GM18870 (cell line): ENCODE measurements around the gene FMN2.
"Not testable (repeated sequence)": the region's sequence is repeated elsewhere in the genome, so short reads cannot be mapped to it uniquely, and the experiment has no call there.

Experiments
- ATAC-seq: cut with Tn5 transposase; IDR thresholded peaks from one replicate; pipeline ENCODE4 v1.9.1; 2021; ENCODE audit warnings: moderate library complexity; ENCODE audit not compliant: unreplicated experiment

Gene FMN2

GRCh38 chr1:240244968-240245628 lies 153.4 kb downstream of the FMN2 start:
- ATAC-seq: no peak

DNA sequence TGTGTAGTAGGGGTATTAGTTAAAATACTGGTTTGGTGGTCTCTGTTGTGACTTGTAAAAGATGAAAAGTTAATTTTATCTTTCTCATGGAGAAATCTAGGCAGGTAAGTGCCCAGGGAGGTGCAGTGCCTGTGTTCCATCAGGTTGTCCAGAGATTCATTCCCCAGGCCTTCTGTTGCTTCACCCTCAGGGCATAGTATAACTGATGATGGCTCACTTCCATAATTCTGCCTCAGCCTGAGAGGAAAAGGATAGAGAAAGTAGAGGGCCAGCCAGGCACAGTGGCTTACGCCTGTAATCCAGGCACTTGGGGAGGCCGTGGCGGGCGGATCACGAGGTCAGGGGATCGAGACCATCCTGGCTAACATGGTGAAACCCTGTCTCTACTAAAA lies 153.9 kb downstream of the FMN2 start:
- no peak for ATAC-seq

- no peak for ATAC-seq
Measured at GRCh38 chr1:240247899-240248298, 156.2 kb downstream of the FMN2 start.

GRCh38 chr1:240254006-240254405 lies 162.3 kb downstream of the FMN2 start:
- ATAC-seq: no peak

DNA sequence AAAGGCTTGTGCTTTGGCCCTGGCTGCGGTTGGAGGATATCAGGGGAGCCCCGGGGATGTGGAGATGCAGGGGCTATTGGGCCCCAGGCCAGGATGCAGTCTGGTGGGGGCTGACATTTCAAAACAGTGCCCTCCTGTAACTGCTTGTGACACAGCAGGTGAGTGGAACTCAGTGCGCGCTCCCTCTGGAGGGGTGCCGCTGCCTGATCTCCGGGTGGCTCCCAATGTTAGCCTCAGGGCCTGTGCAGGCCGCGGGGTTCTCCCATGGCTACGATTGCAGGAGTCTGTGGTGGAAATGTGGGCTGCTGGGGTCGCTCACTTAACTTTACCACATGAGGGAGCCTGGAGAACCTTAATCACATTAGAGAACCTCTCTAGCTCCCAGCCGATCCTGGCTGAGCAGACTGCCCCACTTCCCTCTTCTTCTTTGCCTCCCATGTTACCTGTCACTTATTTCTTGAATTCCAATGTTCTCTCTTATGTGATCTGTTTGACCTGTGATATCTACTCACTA lies 163.2 kb downstream of the FMN2 start:
- ATAC-seq: no peak

DNA sequence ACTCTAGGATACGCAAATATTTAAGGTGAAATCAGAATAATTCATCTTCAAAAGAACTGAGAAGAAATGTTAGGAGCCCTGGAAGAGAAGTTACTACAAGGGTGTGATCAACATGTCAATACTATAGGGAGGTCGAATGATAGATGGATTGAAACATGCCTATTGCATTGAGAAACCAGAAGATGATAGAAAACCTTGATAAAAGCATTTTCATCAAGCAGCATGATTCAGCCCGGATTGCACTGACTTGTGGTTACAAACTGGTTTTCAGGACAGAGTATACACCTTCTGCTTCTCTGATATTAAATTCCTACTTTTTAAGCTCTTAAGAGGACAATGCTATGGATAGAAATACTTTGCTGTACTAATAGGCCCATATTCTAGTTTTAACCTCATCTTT lies 164.2 kb downstream of the FMN2 start:
- ATAC-seq: no peak

GRCh38 chr1:240256836-240257503 lies 165.3 kb downstream of the FMN2 start:
- ATAC-seq: no peak

GRCh38 chr1:240258910-240259309 lies 167.2 kb downstream of the FMN2 start:
- ATAC-seq: no peak

- ATAC-seq: not testable (repeated sequence)
Measured at GRCh38 chr1:240264494-240264893, 172.8 kb downstream of the FMN2 start.

DNA sequence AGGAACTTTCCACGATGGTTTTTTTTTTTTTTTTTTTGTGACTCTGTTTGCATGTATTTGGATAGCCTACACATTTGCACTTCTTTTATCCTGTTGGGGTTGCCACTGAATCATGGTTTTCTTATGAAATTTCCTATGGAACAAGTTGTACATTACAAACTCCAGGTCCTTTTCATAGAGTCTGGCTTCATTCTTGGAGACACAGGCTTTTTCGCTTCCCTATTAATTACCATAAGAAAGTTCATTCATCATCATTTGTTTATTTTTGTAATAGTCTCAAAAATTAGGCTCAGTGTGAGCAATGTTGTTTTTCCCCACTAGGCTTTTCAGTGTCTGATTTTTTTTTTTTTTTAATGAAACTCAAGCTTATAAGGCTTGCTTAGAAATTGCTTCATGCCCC lies 179.4 kb downstream of the FMN2 start:
- no peak for ATAC-seq

- ATAC-seq: no peak
Measured at GRCh38 chr1:240274569-240274968, 182.9 kb downstream of the FMN2 start.

DNA sequence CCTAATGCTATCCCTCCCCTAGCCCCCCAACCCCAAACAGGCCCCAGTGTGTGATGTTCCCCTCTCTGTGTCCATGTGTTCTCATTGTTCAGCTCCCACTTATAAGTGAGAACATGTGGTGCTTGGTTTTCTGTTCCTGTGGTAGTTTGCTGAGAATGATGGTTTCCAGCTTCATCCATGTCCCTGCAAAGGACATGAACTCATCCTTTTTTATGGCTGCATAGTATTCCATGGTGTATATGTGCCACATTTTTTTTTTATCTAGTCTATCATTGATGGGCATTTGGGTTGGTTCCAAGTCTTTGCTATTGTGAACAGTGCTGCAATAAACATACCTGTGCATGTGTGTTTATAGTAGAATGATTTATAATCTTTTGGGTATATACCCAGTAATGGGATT lies 183.5 kb downstream of the FMN2 start:
- not testable (repeated sequence) for ATAC-seq

DNA sequence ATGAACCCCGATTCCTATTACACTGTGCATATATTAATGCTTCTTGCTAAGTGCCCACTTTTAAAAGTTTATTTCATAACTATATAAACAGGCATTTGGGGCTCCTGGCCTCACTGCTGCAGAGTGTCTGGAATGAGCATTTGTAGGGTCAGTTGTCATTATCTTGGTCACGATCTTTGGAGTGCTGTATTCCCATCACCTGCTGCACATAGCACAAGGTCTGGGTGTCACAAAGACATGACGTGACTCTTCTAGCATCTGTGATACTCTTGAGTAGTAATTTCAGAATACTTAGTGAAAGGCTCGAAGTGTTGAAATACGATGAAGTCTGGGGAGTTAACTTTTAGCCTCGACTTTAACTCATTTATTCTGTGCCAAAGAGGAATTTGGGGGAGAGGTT lies 186.4 kb downstream of the FMN2 start:
- ATAC-seq: no peak

GRCh38 chr1:240280560-240281322 lies 189.1 kb downstream of the FMN2 start:
- ATAC-seq: no peak

DNA sequence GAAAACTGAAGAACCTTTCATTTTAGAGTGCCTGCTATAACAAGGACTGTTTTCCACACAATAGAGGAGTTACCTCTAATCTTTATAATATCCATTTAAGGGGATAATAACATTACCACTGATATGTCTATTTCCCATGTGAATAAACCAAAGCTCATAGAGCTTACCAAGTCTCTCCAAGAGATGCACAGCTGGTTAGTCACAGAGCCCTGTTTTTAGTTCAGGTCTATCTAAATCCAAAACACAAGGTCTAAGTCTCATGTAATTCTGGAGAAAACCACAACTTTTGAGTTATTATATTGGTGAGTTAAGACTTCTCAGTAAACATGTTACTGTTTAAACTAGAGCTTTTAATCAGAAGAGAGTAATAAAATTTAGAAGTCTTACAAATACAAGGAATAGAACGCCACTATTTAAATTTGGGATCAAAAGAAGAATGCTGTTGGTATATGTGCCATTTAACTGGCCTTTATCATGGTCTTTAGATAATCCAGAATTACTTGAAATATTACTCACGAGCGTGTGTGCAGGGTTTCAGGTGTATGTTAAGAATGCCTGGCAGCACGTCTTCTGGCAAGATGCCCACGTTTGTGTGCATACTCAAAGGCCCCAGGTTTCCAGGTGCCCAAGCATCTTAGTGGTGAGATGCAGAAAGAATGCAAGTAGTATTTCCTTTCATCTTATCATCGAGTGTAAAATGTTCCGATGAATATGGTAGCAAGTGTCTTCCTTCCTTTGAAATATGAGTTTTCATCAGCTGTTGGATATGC lies 190.6 kb downstream of the FMN2 start:
- no peak for ATAC-seq

DNA sequence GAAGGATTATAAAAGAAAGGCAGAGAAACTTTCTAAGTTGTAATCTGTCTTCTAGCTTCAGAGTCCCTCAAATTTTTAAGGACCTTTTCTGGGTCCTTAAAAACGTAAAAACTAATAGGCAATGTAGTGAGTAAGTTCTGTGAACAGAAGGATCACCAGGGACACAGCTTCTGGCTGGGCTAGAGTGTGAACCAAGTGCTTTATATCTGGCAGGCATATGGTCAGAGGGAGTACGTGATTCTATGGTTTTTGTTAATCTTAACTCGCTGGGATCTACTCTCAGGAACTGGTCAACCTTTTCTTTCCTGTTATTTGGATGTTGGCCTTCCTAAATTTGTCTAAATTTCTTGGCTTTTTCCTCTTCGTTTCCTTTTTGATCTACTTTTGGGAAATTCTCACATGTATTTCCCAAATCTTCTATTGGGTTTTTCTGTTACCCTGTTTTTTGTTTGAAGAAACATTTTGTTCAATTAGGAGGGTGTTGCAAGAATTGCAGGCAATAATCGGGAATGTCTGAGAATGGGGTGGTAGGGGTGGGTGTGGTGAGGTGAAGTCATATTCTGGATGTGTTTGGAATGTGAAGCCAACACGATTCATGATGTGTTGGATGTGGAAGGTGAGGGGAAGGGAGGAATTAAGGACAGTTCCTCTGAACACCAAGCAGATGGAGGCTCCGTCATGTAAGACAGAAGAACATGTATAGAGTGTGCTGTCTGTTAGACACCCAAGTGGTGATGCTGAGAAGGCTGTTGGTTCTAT lies 193.2 kb downstream of the FMN2 start:
- no peak for ATAC-seq

DNA sequence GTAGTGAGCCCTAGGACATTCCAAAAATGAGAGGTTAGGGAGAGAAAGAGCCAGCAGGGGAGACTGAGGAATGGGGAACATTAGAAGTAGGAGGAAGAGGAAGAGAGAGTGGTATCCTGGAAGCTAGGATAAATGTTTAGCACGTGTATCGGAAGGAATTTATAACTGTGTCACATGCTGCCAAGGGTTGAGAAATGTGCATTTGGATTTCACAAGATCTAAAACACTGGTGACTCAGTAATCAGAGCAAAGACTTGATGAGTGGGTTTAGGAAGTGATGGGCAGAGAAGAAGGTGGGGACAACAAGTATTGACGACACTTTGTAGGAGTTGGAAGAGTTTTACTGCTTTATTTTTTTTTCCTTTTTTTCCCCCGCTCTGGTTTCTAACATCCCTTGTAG lies 193.9 kb downstream of the FMN2 start:
- ATAC-seq: no peak

- ATAC-seq: no peak
Measured at GRCh38 chr1:240287722-240288121, 196.0 kb downstream of the FMN2 start.

DNA sequence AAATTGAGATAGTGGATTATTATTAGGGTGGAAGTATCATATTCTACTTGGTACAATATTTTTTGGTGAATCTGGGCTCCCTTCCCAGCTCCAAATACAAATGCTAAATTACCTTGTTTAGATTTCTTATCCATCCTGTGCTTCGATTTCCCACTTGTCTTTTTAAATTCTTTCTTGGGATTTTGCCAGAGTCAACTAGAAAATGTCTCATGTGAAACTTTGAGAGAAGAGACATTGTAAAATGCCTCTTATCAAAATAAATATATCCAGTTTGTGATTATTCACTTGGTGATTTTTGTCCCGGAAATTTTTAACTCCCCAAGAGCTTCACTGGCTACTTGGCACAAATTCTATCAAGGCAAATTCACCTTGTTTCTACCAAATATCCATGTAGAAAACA lies 202.0 kb downstream of the FMN2 start:
- ATAC-seq: no peak

GRCh38 chr1:240294566-240294965 lies 202.9 kb downstream of the FMN2 start:
- ATAC-seq: no peak
